ENCODE results near the gene MCU.
A peak's percentile ranks its signal among the peaks of the same experiment; 100 is the strongest.

MCU gene

DNA sequence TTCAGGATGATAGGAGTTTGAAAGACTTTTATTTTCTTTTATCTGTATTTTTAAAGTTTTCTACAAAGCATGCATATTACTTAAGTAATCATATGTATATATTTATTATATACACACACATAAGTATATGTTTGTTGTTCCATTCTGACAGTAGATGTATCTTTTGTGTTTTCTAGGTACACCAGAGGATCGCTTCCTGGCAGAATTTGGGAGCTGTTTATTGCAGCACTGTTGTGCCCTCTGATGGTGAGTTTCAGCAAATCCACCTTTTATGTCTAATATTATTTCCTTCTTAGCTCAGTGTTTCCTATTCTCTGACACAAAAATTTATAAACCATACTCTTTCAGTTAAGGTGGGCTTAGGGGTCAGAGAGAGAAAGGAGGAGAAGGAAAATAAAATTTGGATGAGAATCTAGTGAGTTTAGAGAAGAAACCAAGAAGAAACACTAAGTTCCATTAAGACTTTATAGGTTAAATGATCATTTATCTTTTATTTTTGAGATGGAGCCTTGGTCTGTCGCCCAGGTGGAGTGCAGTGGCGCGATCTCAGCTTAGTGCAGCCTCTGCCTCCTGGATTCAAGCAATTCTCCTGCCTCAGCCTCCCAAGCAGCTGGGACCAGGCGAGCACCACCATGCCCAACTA is 142.4 kb downstream of the MCU start:
- FAIRE-seq (peak; percentile 79), DNase-seq (ENCODE audit: low spot score) (peak; percentile 54)

DNA sequence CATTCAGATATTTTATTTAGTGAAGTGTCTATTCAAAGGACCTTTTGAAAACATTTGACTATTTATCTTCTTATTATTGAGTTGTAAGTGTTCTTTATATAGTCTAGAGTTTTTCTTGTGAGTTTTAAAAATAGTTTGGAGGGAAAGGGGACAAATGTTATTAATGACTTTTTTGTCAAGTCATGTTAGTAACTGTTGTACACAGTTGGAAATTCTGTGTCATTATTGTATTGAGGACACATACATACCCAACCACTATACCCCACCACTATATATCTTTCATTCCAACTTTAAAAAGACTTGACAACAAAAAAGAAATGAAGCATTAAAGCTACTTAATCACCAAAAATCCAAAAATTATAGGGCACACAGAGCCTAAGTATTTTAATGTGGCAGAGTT is 148.4 kb downstream of the MCU start:
- FAIRE-seq = peak; percentile 18
- DNase-seq (ENCODE audit: low spot score) = no peak

DNA sequence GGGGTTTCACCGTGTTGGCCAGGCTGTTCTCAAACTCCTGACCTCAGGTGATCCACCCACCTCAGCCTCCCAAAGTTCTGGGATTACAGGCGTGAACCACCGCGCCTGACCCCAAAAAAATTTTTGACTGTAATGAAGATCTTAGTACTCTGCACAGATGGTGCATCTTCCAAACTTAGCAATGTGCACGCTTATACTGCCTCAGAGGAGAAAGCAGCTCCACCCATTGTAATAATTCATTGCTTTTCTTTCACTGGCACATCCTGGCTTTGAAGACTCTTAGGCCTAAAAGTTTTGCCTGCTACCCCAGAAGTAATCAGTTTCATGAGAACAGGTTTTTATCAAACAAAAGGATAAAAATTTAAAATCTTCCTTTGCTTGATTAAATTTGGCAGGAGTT is 149.5 kb downstream of the MCU start:
- FAIRE-seq = no peak
- DNase-seq (ENCODE audit: low spot score) = no peak

DNA sequence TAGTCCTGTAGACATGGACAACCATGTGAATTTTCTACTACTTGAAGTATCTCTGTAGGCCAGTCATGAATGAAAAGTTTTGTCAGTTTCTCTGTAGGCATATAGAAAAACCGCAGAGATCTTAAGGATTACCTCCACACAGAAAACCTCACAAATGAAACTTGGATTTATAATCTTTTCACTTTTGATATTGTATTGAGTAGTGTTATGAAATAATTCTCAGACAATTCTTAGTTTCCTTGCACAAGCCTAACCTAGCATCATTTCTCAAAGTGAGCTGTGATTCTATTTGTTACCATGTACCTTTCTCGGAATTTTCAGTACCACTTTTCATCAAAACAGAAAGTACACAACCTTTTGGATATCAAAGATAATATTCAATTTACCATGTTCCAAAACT is 150.2 kb downstream of the MCU start:
- FAIRE-seq = no peak
- no peak for DNase-seq (ENCODE audit: low spot score)

DNA sequence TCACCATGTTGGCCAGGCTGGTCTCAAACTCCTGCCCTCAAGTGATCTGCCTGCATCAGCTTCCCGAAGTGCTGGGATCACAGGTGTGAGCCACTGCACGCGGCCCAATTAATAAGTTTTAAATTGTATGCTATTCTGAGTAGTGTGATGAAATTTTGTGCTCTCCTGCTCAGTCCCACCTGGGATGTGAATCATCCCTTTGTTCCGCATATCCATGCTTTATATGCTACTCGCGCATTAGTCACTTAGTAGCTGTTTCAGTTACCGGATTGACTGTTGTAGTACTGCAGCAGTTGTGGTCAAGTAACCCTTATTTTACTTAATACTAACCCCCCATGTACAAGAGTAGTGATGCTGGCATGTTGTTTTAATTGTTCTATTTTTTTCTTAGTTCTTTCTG is 154.3 kb downstream of the MCU start:
- peak; percentile 77 for DNase-seq (ENCODE audit: low spot score)
- FAIRE-seq = peak; percentile 93

DNA sequence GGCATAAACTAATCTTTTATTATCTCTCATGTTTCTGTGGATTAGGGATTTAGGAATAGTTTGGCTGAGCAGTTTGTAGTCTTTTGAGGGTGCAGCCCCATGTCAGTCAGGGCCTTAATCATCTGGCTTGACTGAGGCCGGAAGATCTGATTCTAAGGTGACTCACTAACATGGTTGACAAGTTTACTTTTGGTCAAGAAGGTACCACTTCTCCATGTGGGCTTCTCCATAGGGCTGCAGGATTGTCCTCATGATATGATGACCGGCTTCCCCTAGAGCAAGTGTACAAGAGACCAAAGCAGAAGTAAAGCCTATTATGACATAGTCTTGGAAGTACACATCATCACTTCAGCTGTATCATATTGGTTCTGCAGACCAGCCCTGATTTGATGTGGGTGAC is 155.7 kb downstream of the MCU start:
- FAIRE-seq = no peak
- no peak for DNase-seq (ENCODE audit: low spot score)

DNA sequence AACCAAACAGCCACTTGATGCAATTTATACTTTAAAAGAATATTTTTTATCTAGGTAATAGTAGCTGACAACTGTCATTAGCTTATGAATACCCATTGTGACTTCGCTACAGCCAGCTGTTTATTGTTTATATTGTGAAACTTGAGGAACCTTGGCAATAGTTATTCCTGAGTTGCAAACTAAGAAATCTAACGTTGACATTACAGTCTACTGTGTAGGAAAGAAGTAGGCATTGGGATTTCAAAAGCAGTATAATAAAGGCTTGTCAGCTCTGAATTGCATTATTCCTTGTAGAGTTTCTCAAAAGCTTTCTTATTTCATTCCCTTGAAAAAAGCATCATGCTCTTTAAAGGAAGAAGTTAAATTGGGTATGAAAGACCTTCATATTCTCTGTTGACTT is 158.9 kb downstream of the MCU start:
- FAIRE-seq = no peak
- DNase-seq (ENCODE audit: low spot score) = no peak

DNA sequence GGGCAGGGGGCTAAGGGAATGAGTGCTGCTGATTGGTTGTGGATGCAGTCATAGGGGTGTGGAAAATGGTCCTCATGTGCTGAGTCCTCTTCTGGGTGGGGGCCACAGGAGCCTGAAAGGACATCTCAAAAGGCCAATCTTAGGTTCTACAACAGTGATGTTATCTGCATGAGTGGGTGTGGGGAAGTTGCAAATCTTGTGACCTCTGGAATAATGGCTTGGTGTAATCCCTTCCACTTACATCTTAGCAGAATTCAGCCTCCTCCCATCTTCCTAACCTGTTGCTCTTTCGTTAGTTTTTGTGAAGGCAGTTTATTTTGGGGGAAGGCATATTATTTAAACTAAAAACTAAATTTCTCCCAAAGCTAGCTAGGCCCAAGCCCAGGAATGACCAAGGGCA is 159.6 kb downstream of the MCU start:
- FAIRE-seq (no peak), DNase-seq (ENCODE audit: low spot score) (no peak)

DNA sequence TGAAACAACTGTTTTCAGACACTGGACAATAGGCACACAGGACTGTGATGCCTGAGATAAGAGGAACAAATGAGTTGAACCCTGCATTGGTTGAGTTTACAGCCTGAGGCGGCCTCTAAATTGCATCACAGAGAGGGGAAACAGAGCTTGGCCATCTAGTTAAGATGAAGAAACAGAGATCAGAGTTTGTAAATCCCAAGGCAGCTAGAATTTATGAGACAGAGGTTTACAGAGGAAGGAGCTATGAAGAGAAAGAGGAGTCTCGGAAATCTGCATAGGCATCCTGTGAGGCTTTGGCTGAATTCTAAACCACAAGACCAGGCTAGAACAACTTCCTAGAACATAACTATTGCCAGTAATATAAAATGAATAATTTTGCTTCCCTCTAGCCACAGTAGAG is 160.6 kb downstream of the MCU start:
- FAIRE-seq (no peak), DNase-seq (ENCODE audit: low spot score) (no peak)

DNA sequence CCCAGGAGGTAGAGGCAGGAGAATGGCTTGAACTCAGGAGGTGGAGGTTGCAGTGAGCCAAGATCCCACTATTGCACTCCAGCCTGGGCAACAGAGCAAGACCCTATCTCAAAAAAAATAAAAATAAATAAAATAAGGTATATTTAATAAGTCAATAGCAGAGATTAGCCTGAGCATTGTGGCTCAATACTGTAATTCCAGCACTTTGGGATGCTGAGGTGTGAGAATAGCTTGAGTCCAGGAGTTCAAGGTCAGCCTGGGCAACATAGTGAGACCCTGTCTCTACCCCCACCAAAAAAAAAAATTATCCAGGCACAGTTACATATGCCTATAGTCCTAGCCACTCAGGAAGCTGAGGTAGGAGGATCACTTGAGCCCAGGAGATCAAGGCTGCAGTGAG is 163.2 kb downstream of the MCU start:
- no peak for FAIRE-seq
- no peak for DNase-seq (ENCODE audit: low spot score)

DNA sequence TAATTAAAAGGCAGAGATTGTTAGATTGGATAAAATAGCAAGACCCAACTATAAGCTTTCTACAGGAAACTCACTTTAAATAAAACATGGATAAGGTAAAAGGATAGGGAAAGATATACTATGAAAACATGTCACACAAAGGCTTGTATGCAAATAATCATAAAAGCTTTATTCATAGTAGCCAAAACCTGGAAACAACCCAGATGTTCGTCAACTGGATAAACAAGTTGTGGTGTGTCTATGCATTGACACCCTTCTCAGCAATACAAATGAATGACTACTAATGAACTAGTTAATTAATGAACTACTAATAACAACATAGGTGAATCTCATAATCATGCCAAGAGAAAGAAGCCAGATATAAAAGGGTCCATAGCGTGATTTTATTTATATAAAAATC is 163.8 kb downstream of the MCU start:
- no peak for DNase-seq (ENCODE audit: low spot score)
- FAIRE-seq = no peak

DNA sequence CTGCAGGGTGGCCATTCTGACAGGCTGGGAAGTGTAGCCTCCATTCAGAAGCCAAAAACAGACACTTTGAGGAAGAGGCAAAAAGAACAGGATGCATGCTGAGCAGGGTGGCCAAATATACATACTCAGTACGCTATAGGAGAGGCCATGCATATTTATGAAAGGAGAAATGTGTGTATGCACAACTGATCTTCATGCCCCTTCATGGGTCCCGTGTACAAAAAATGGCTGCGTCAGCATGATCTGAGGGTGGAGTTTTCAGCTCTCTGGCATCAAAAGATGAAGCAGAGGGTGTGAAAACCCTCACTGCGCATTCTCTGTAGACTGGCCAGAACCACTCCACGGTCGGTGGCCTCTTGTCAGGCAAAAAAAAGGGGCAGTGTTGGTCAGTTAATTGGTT is 166.1 kb downstream of the MCU start:
- no peak for DNase-seq (ENCODE audit: low spot score)
- no peak for FAIRE-seq

DNA sequence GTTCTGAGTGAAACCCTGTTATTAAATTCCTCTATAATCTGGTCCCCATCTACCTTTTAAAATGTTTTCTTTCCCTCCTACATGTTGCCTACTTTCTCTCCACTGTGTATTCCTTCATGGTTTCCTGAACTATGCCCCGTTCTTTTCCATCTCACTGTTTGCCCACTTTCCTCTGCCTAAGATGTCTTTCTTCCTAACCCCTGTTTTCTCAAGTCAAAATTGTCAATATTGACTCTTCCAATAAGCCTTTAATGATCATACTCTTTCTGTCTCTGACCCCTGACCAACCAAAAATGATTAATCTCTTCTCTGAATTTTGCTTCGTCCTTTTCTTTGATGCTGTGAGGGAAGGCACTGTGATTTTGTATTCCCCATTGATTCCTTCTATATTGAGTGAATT is 171.0 kb downstream of the MCU start:
- FAIRE-seq = no peak
- DNase-seq (ENCODE audit: low spot score) = no peak

DNA sequence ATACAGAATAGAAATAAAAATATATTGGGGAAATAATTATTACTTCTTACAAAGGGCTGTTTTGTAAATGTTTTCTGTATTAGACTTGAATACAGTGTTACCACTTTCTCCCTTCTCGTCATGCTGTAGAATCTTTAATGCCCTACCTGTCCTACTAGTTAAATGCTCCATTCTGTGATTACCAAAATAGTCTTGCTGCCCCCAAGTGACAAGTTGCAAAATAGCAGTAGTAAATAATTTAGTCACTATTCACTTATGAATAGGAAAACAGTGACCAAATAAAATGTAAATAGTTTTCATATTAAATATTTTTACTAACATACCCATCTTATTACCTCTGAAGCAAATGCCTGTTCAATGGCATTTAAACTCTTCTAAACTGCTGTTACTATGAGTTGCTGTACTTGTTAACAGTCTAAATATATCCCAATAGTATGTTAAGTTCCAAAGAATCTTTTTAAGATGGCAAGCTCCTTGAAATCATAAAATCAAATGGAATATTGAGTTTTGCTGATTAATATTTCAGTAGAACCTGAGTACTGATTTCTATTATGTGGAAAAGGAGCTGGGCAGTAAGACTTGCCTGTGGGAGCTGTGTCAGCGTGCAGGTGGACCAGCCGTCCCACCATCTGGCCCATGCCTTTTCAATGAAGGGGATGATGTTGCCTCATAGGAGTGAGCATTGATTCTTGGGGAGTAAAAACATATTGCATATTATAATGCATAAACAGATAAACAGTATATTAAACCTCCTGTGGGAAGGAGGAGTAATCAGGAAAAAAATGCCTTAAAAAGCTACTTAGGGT is 183.5 kb downstream of the MCU start:
- peak; percentile 50 for DNase-seq (ENCODE audit: low spot score)
- FAIRE-seq = peak; percentile 76

DNA sequence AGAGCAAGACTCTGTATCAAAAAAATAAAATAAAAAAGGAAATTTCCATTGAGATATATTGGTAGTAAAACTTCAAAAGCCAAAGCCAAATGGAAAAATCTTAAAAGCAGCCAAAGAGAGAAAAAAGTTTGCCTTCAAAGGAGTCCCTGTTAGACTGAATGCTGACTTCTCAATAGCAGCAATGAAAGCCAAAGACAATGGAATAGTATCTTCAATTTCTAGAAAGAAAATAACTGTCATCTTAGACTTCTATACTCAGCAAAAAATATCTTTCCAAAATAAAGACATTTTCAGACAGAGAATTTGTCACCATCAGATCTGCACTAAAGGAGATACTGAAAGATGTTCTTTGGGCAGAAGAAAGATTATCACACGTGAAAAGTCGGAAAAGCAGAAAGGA is 187.3 kb downstream of the MCU start:
- DNase-seq (ENCODE audit: low spot score) = no peak
- FAIRE-seq = no peak

DNA sequence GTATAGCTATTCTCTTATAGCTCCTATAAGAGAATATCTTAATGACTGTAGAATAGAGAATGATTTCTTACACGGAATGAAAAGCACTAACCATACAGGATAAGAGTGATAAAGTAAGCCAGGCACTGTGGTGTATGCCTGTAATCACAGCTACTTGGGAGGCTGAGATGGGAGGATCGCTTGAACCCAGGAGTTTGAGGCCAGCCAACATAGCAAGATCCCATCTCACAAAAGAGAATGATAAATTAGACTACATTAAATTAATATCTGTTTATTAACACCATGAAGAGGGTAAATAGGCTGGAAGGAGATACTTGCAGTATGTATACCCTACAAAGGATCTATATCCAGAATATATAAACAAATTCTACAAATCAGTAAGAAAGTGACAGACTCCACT is 189.3 kb downstream of the MCU start:
- no peak for FAIRE-seq
- DNase-seq (ENCODE audit: low spot score) = no peak

DNA sequence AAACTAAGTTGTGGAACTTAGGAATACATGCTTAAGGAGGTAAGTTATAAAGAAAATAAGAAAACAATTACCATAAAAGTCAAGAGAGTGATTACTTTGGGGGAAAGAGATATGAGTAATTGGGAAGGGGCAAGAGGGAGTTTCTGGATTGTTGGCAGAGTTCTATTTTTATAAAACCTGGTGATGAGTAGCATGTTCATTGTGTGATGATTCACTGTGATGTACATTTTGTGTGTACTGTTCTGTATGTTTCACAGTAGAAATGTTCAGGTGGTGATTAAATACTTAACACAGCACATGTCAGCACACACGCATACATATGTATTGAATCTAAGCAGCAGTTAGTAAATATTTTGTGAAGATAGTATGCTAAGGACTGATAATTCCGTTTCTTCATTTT is 191.9 kb downstream of the MCU start:
- FAIRE-seq (no peak), DNase-seq (ENCODE audit: low spot score) (no peak)

DNA sequence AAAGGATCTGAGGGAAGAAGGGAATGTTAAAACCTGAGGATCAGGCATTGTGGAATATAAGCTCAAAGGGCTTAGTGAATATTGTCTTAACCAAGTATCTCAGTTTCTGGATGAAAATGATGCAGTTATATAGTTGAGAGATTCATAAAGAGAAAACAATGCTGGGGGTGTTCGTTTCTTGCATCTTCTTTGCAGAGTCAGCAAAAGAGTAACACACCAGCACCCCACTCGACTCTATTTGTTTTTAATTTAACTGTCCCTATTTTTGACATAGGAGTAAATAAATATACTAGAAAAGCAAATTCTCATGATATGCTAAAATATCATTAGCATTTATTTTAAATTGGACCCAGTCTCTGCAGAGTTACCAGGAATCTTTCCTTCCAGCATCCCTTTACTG is 194.0 kb downstream of the MCU start:
- FAIRE-seq (no peak), DNase-seq (ENCODE audit: low spot score) (no peak)

DNA sequence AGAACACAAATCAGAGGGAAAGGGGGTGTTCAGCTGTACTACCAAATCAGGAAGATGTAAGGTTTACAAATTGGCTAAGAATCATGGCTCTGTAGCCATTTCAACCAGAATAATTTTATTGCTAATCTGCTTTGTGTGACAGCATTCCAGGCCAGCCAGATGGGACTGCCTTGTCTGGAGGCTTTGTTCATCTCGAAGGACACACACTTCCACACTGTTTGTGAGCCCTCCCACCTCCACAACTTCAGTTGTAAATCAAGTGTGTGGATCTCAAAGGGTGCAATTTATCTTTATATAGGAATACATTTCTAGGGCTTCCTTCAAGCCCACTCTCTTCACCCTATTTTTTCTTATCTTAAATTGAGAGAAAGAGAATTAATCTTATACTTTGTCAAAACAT is 194.7 kb downstream of the MCU start:
- DNase-seq (ENCODE audit: low spot score) (no peak), FAIRE-seq (no peak)

DNA sequence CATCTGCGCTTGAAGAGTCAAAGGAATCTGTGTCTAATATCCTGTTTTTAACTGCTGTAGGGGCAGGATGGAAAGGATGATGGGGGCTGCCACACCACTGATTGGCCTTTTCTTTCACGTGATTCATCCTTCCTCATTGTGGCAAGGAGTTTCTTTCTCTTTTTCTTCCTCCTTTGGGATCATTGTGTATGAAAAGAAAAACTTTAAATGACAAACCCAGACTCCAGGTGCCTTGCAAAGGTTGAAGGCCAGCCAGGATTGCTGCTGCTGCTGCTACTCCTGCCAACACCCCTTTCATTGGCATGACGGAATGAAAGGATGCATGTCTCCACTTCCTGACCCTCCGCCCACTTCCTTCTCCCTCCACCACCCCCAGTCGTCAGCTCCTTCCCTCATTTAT is 195.1 kb downstream of the MCU start:
- DNase-seq (ENCODE audit: low spot score) (no peak), FAIRE-seq (no peak)

DNA sequence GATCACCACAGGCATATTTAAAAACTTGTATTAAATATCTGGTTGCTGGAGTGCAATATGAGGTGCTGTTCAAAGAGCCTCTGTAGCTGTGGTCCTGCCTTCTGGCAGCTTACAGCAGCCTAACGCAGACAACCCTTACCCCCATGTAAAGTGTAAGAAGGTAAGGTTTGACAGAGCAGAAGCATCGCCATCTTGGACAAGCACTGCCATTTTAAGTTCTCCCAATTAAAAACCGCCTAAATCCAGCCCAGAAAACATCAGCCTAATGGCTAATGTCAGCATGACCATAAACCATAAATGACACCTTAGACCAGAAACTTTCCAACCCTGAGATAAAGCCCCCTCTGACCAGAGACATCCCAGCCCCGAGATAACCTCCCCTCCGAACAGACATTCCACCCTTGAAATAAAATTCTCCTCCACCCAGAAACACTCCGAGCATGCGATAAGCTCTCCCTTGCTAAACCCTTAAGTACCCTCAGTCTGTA is 196.3 kb downstream of the MCU start:
- FAIRE-seq = no peak
- no peak for DNase-seq (ENCODE audit: low spot score)

DNA sequence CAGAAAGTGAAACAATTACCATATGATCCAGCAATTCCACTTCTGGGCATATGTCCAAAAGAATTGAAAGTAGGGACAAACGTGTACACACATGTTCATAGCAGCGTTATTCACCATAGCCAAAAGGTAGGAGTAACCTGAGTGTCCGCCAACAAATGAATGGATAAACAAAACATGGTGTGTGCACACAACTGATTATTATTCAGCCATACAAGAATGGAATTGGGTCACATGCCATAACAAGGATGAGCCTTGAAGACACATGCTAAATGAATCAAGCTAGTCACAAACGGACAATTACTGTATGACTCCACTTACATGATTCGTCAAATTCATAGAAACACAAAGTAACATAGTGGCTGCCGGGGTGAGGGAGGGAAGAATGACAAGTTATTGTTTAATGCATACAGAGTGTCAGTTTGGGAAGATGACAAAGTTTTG is 197.5 kb downstream of the MCU start:
- no peak for DNase-seq (ENCODE audit: low spot score)
- no peak for FAIRE-seq

DNA sequence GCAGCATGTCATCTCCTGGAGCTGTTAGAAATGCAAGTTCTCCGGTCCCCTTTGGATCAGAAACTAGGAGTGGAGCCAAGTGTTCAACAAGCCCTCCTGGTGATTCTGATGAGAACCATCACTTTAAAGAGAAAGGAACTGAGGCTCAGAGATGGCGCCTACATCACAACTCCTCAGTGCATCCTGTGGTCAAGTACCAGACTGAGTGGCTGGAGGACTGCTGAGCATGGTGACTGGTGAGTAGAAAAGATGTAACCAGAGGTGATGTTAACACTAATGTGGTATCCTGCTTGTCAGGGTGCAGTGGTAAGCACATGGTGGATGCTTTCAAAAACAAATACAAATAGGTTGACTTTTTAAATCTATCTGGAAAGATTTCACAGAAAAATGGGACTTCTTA is 198.1 kb downstream of the MCU start:
- FAIRE-seq = no peak
- no peak for DNase-seq (ENCODE audit: low spot score)
